Chondrocyte (in vitro differentiated cells): ENCODE measurements around the gene TMEM116. TPM values are rescaled to one million over a fixed set of nuclear protein-coding genes. Genes with fewer than 3 reads are reported as not detected.

Source experiments
- DNase-seq: peaks from one replicate; pipeline ENCODE4 v3.0.0; 2021; ENCODE audit warnings: mixed read lengths, low spot score
- H3K27ac Mint-ChIP-seq: one replicate; pipeline ENCODE4 v1.8.0; 2021; ENCODE audit warnings: mild to moderate bottlenecking, moderate library complexity, mixed read lengths; ENCODE audit not compliant: unreplicated experiment
- H3K27me3 Mint-ChIP-seq: 2 replicates; pipeline ENCODE4 v1.8.0; 2021; ENCODE audit warnings: low read depth, mixed read lengths
- H3K36me3 Mint-ChIP-seq: 2 replicates; pipeline ENCODE4 v1.8.0; 2021; ENCODE audit warnings: low read depth, mixed read lengths
- H3K4me1 Mint-ChIP-seq: 2 replicates; pipeline ENCODE4 v1.8.0; 2021; ENCODE audit warnings: low read depth, mild to moderate bottlenecking, mixed read lengths
- H3K4me3 Mint-ChIP-seq: one replicate; pipeline ENCODE4 v1.8.0; 2021; ENCODE audit warnings: mild to moderate bottlenecking, moderate library complexity, mixed read lengths; ENCODE audit not compliant: unreplicated experiment
- H3K9me3 Mint-ChIP-seq: 2 replicates; pipeline ENCODE4 v1.8.0; 2021; ENCODE audit warnings: low read depth, mixed read lengths
- microRNA-seq: library from miRNA; unstranded; fragments of <30 nt; microRNA quantifications from one replicate; pipeline ENCODE4 v1.2.0, GENCODE V29; 2020; ENCODE audit warnings: borderline number of aligned reads
- total RNA-seq: library from RNA; stranded (reverse); gene quantifications from 3 replicates; pipeline ENCODE4 v1.2.1, GENCODE V29; 2021
- TF ChIP-seq, protein P1 (sequence below): fragments of 200-600 bp; sonication (generic); IDR thresholded peaks from 2 replicates; pipeline ENCODE4 v1.5.0; 2021; ENCODE audit warnings: antibody characterized with exemption, mild to moderate bottlenecking, moderate library complexity

Gene TMEM116
- total RNA-seq, 1 donor from 2014 or later: 8.4 TPM

DNA sequence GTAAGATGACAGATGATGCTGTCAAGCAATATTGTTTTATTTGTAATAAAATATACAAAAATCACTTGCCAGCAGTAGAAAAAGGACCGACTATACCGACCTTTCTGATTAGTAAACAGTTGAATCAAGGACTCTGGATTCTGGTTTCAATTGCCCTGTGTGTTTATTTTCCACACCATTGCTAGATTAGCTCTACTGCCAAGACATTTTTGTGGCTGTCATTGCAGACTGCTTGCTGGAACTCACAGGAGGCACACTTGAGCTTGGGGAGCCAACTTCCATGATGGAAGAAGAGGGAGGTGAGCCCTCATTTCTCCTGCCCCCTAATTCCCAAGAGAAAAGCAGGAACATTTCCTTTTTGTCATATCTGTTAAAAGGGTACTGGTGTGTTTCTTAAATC lies 119.7 kb downstream of the TMEM116 start:
- TF ChIP-seq, protein P1, sequence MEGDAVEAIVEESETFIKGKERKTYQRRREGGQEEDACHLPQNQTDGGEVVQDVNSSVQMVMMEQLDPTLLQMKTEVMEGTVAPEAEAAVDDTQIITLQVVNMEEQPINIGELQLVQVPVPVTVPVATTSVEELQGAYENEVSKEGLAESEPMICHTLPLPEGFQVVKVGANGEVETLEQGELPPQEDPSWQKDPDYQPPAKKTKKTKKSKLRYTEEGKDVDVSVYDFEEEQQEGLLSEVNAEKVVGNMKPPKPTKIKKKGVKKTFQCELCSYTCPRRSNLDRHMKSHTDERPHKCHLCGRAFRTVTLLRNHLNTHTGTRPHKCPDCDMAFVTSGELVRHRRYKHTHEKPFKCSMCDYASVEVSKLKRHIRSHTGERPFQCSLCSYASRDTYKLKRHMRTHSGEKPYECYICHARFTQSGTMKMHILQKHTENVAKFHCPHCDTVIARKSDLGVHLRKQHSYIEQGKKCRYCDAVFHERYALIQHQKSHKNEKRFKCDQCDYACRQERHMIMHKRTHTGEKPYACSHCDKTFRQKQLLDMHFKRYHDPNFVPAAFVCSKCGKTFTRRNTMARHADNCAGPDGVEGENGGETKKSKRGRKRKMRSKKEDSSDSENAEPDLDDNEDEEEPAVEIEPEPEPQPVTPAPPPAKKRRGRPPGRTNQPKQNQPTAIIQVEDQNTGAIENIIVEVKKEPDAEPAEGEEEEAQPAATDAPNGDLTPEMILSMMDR: no peak
- no peaks in the 10 kb centered on the region for H3K27me3 Mint-ChIP-seq
- peaks cover 41% of the 10 kb centered on the region for H3K36me3 Mint-ChIP-seq
- DNase-seq: no peak
- no peaks in the 10 kb centered on the region for H3K9me3 Mint-ChIP-seq
- no peaks in the 10 kb centered on the region for H3K4me1 Mint-ChIP-seq
- H3K27ac Mint-ChIP-seq: no peak overlapping the region
- no peak overlapping the region for H3K4me3 Mint-ChIP-seq

DNA sequence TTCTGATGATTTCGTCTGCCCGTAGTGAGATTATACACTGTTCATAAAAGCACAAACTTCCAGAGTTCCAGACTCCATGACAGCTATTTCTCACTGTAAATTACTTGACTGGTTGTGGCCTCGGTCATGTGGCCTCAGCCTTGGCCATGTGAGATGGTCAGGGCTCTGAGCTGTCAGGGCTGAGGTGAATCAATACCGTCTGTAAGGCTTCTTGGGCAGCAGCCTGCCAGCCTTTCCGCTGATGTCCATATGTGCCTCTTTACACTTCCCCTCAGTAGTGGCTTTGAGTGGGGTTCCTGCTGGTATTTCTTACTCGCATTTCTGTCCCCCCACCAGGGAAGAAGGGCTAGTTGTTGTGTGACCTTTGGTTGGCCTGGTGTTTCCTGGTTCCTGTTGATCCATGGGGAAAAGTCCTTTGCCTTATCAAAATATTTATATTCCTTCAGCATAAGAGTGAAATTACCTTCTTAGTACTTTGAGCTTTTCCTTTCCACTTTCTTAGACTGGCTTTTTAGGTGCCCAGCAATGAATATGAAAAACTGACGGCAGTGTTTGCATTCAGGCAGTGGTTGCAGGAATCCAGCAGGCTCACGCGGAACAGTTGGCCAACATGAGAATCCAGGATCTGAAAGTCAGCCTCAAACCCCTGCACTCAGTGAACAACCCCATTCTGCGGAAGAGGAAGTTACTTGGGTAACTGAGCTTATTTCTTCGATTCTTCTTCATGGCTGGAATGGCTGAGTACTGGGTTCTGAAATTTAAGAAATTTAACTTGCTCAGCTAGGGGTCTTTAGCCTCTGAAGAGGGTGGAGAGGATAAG lies 124.8 kb downstream of the TMEM116 start:
- no peaks in the 10 kb centered on the region for H3K4me1 Mint-ChIP-seq
- no peak overlapping the region for H3K27ac Mint-ChIP-seq
- H3K4me3 Mint-ChIP-seq: no peak overlapping the region
- H3K9me3 Mint-ChIP-seq: no peaks in the 10 kb centered on the region
- H3K27me3 Mint-ChIP-seq: no peaks in the 10 kb centered on the region
- H3K36me3 Mint-ChIP-seq: peaks cover 62% of the 10 kb centered on the region
- no peak for DNase-seq
- TF ChIP-seq, protein P1: no peak

GRCh38 chr12:111886662-111887545 lies 126.1 kb downstream of the TMEM116 start:
- TF ChIP-seq, protein P1: no peak
- no peaks in the 10 kb centered on the region for H3K27me3 Mint-ChIP-seq
- H3K27ac Mint-ChIP-seq: no peak overlapping the region
- no peak overlapping the region for H3K4me3 Mint-ChIP-seq
- DNase-seq: no peak
- H3K36me3 Mint-ChIP-seq: peaks cover 57% of the 10 kb centered on the region
- no peaks in the 10 kb centered on the region for H3K4me1 Mint-ChIP-seq
- H3K9me3 Mint-ChIP-seq: no peaks in the 10 kb centered on the region

GRCh38 chr12:111881716-111882115 lies 131.2 kb downstream of the TMEM116 start:
- no peak overlapping the region for H3K4me3 Mint-ChIP-seq
- H3K9me3 Mint-ChIP-seq: no peaks in the 10 kb centered on the region
- DNase-seq: no peak
- H3K27ac Mint-ChIP-seq: no peak overlapping the region
- H3K36me3 Mint-ChIP-seq: peaks cover 37% of the 10 kb centered on the region
- TF ChIP-seq, protein P1: no peak
- no peaks in the 10 kb centered on the region for H3K27me3 Mint-ChIP-seq
- no peaks in the 10 kb centered on the region for H3K4me1 Mint-ChIP-seq

Small RNA genes lying within 50 kb of the gene (microRNA-seq; reads per million reads assigned to microRNA genes)
- gene MIR3657: not detected

Other genes starting within 250 kb of the TMEM116 start
- gene ALDH2, start 246.2 kb downstream of the TMEM116 start, total RNA-seq: 42.0 to 73.8 TPM (median 73.3 TPM) in 3 replicates
- gene MAPKAPK5, start 170.9 kb downstream of the TMEM116 start, total RNA-seq: 30.1 to 31.9 TPM (median 31.6 TPM) in 3 replicates
- gene ERP29, start 261 bp upstream of the TMEM116 start, total RNA-seq: 86.9 to 114 TPM (median 111 TPM) in 3 replicates
- gene NAA25, start 95.6 kb upstream of the TMEM116 start, total RNA-seq: 12.3 to 22.0 TPM (median 14.1 TPM) in 3 replicates
- 27.5 to 34.0 TPM (median 29.7 TPM) in 3 replicates for gene TRAFD1, start 112.4 kb upstream of the TMEM116 start, total RNA-seq